H9 (cell line): ENCODE measurements around the gene EOGT. TPM values are rescaled to one million over a fixed set of nuclear protein-coding genes. Genes with fewer than 3 reads are reported as not detected.

Experiments used
- DNase-seq: peaks from one replicate; pipeline ENCODE4 v3.0.0-alpha.2; 2017
- H2AFZ ChIP-seq: one replicate; pipeline ENCODE4 v1.6.1; 2013; ENCODE audit warnings: mild to moderate bottlenecking, low read length, control low read depth, moderate library complexity
- H2AK5ac ChIP-seq: 2 replicates; pipeline ENCODE4 v1.6.1; 2013; ENCODE audit warnings: low read length, control low read depth, mixed read lengths; ENCODE audit not compliant: insufficient read length
- H2BK120ac ChIP-seq: one replicate; pipeline ENCODE4 v1.6.1; 2013; ENCODE audit warnings: low read depth, mild to moderate bottlenecking, low read length, control low read depth, inconsistent platforms; ENCODE audit not compliant: poor library complexity, severe bottlenecking
- H2BK12ac ChIP-seq: 2 replicates; pipeline ENCODE4 v1.6.1; 2013; ENCODE audit warnings: low read length, control low read depth, mixed read lengths, low read depth; ENCODE audit not compliant: insufficient read length
- H2BK15ac ChIP-seq: 2 replicates; pipeline ENCODE4 v1.6.1; 2013; ENCODE audit warnings: low read depth, low read length, control low read depth
- H2BK20ac ChIP-seq: one replicate; pipeline ENCODE4 v1.6.1; 2013; ENCODE audit warnings: low read depth, mild to moderate bottlenecking, low read length, control low read depth, inconsistent platforms; ENCODE audit not compliant: poor library complexity, severe bottlenecking
- H2BK5ac ChIP-seq: 2 replicates; pipeline ENCODE4 v1.6.1; 2013; ENCODE audit warnings: low read length, control low read depth, mixed read lengths; ENCODE audit not compliant: insufficient read length
- H3K14ac ChIP-seq: 2 replicates; pipeline ENCODE4 v1.6.1; 2013; ENCODE audit warnings: low read length, control low read depth; ENCODE audit not compliant: insufficient read depth
- H3K18ac ChIP-seq: 2 replicates; pipeline ENCODE4 v1.6.1; 2013; ENCODE audit warnings: low read depth, mild to moderate bottlenecking, mixed read lengths, low read length, control low read depth; ENCODE audit not compliant: insufficient read length
- H3K23ac ChIP-seq: 2 replicates; pipeline ENCODE4 v1.6.1; 2013; ENCODE audit warnings: low read length, control low read depth, mixed read lengths, low read depth; ENCODE audit not compliant: insufficient read length
- H3K23me2 ChIP-seq: 2 replicates; pipeline ENCODE4 v1.6.1; 2013; ENCODE audit warnings: low read depth, mild to moderate bottlenecking, mixed read lengths, low read length, control low read depth; ENCODE audit not compliant: insufficient read length, poor library complexity, severe bottlenecking
- H3K27ac ChIP-seq: 2 replicates; pipeline ENCODE4 v1.5.1; 2013; ENCODE audit warnings: low read length, control low read depth, mixed read lengths, low read depth; ENCODE audit not compliant: insufficient read length
- H3K27me3 ChIP-seq: 2 replicates; pipeline ENCODE4 v1.6.1; 2013; ENCODE audit warnings: low read length, control low read depth, inconsistent platforms; ENCODE audit not compliant: insufficient read depth
- H3K4ac ChIP-seq: 2 replicates; pipeline ENCODE4 v1.6.1; 2013; ENCODE audit warnings: low read depth, mild to moderate bottlenecking, control low read depth, inconsistent platforms, low read length, moderate library complexity
- H3K4me1 ChIP-seq: 2 replicates; pipeline ENCODE4 v1.6.1; 2013; ENCODE audit warnings: low read length, control low read depth, inconsistent platforms; ENCODE audit not compliant: insufficient read depth
- H3K4me2 ChIP-seq: 2 replicates; pipeline ENCODE4 v1.6.1; 2013; ENCODE audit warnings: low read length, control low read depth, mixed read lengths; ENCODE audit not compliant: insufficient read length, insufficient read depth
- H3K56ac ChIP-seq: 2 replicates; pipeline ENCODE4 v1.6.1; 2013; ENCODE audit warnings: low read depth, mild to moderate bottlenecking, mixed read lengths, low read length, control low read depth; ENCODE audit not compliant: insufficient read length
- H3K79me1 ChIP-seq: 2 replicates; pipeline ENCODE4 v1.6.1; 2013; ENCODE audit warnings: low read depth, mild to moderate bottlenecking, moderate library complexity, low read length, control low read depth, inconsistent platforms; ENCODE audit not compliant: insufficient read depth, poor library complexity, severe bottlenecking
- H3K79me2 ChIP-seq: 2 replicates; pipeline ENCODE4 v1.6.1; 2013; ENCODE audit warnings: low read length, control low read depth, inconsistent platforms; ENCODE audit not compliant: insufficient read depth
- H3K9ac ChIP-seq: 2 replicates; pipeline ENCODE4 v1.6.1; 2013; ENCODE audit warnings: low read length, control low read depth, mixed read lengths; ENCODE audit not compliant: insufficient read length; ENCODE audit errors: extremely low read depth
- H3K9me3 ChIP-seq: one replicate; pipeline ENCODE4 v1.6.1; 2013; ENCODE audit warnings: low read depth, low read length, inconsistent platforms; ENCODE audit not compliant: control insufficient read depth
- H3T11ph ChIP-seq: one replicate; pipeline ENCODE4 v1.6.1; 2013; ENCODE audit warnings: mild to moderate bottlenecking, low read length, control low read depth, inconsistent platforms
- H4K20me1 ChIP-seq: one replicate; pipeline ENCODE4 v1.6.1; 2013; ENCODE audit not compliant: control insufficient read depth, insufficient read length, insufficient read depth
- H4K5ac ChIP-seq: 2 replicates; pipeline ENCODE4 v1.6.1; 2013; ENCODE audit warnings: low read depth, mild to moderate bottlenecking, mixed read lengths, low read length, control low read depth; ENCODE audit not compliant: insufficient read length
- H4K8ac ChIP-seq: replicated peaks from 2 replicates; pipeline ENCODE4 v1.6.1; 2013; ENCODE audit warnings: low read length, control low read depth, mixed read lengths, low read depth; ENCODE audit not compliant: insufficient read length
- H4K91ac ChIP-seq: 2 replicates; pipeline ENCODE4 v1.6.1; 2013; ENCODE audit warnings: low read depth, mild to moderate bottlenecking, moderate library complexity, mixed read lengths, low read length, control low read depth; ENCODE audit not compliant: insufficient read length
- H3K27ac Mint-ChIP-seq, 3 experiments: 2 replicates in 2 of 3; 3 replicates in 1 of 3; pipeline ENCODE4 v1.8.0; 2020 to 2021; ENCODE audit warnings: mixed read lengths in 3 of 3, mild to moderate bottlenecking in 1 of 3, moderate library complexity in 1 of 3
- H3K27me3 Mint-ChIP-seq: 2 replicates; pipeline ENCODE4 v1.8.0; 2021; ENCODE audit warnings: low read depth, mild to moderate bottlenecking, moderate library complexity, mixed read lengths
- H3K36me3 Mint-ChIP-seq, 3 experiments: 2 replicates in 2 of 3; 3 replicates in 1 of 3; pipeline ENCODE4 v1.8.0; 2020 to 2021; ENCODE audit warnings: low read depth in 3 of 3, mixed read lengths in 3 of 3; ENCODE audit not compliant: insufficient read depth in 1 of 3
- H3K4me1 Mint-ChIP-seq, 2 experiments: 2 replicates each; pipeline ENCODE4 v1.8.0; 2020; ENCODE audit warnings: mixed read lengths in 2 of 2
- H3K4me3 Mint-ChIP-seq, 2 experiments: 2 replicates in 1 of 2; 3 replicates in 1 of 2; pipeline ENCODE4 v1.8.0; 2020 to 2021; ENCODE audit warnings: mild to moderate bottlenecking in 2 of 2, mixed read lengths in 2 of 2, moderate library complexity in 1 of 2
- H3K9me3 Mint-ChIP-seq, 2 experiments: 2 replicates in 1 of 2; 3 replicates in 1 of 2; pipeline ENCODE4 v1.8.0; 2020; ENCODE audit warnings: mild to moderate bottlenecking in 2 of 2, mixed read lengths in 2 of 2, moderate library complexity in 1 of 2
- WGBS: extraction: QIAGEN DNeasy Blood & Tissue Kit; methylation state at CpG from one replicate; pipeline ENCODE4 v1.1.7; 2013; ENCODE audit warnings: missing lambda C conversion rate, low lambda C conversion rate, mixed read lengths; ENCODE audit not compliant: insufficient read length; ENCODE audit errors: extremely low coverage; 5-methylcytosine and 5-hydroxymethylcytosine counted together
- total RNA-seq: library from RNA; stranded (reverse); gene quantifications from 2 replicates; pipeline ENCODE4 v1.2.1, GENCODE V29; 2021
- TF ChIP-seq, protein P1 (sequence below): fragments of 200-600 bp; sonication (generic); conservative IDR thresholded peaks from 3 replicates; pipeline ENCODE4 v1.8.0; 2021; ENCODE audit warnings: antibody characterized with exemption, mild to moderate bottlenecking

Gene EOGT
- total RNA-seq, 1 experiment from 2014 or later: 30.5 TPM

DNA sequence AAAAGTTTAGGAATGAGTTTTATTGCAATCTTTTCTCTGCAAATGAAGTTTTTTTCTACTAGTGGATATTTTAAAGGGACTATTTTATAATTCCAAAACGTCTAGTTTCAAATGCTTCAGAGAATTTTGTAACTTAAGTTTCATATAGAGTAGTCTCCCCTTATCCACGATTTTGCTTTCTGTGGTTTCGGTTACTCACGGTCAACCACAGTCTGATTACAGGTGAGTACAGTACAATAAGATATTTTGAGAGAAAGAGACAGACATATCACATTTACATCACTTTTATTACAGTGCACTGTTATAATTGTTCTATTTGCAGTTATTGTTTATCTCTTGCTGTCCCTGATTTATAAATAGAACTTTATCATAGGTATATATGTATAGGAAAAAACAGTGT, 7.4 kb upstream of the EOGT start:
- Histone ChIP-seq H3T11ph (no peak overlapping the region), H3K4me1 (no peaks in the 10 kb centered on the region), H4K8ac (no peak overlapping the region), H4K5ac (no peak overlapping the region), H2BK120ac (no peak overlapping the region), H3K18ac (no peak overlapping the region), H3K23me2 (no peaks in the 10 kb centered on the region), H2BK12ac (no peak overlapping the region), H2BK20ac (no peak overlapping the region), H2BK5ac (no peak overlapping the region), H3K79me2 (no peaks in the 10 kb centered on the region), H3K14ac (no peak overlapping the region), H2BK15ac (no peak overlapping the region), H4K91ac (no peak overlapping the region), H3K27me3 (no peaks in the 10 kb centered on the region), H3K9ac (no peak overlapping the region), H3K27ac (no peak overlapping the region), H3K9me3 (no peaks in the 10 kb centered on the region), H3K56ac (no peak overlapping the region), H4K20me1 (no peaks in the 10 kb centered on the region), H3K23ac (no peak overlapping the region), H2AFZ (no peak overlapping the region), H3K4ac (no peak overlapping the region), H3K79me1 (no peaks in the 10 kb centered on the region), H2AK5ac (no peak overlapping the region), H3K4me2 (no peak overlapping the region)
- TF ChIP-seq, protein P1, sequence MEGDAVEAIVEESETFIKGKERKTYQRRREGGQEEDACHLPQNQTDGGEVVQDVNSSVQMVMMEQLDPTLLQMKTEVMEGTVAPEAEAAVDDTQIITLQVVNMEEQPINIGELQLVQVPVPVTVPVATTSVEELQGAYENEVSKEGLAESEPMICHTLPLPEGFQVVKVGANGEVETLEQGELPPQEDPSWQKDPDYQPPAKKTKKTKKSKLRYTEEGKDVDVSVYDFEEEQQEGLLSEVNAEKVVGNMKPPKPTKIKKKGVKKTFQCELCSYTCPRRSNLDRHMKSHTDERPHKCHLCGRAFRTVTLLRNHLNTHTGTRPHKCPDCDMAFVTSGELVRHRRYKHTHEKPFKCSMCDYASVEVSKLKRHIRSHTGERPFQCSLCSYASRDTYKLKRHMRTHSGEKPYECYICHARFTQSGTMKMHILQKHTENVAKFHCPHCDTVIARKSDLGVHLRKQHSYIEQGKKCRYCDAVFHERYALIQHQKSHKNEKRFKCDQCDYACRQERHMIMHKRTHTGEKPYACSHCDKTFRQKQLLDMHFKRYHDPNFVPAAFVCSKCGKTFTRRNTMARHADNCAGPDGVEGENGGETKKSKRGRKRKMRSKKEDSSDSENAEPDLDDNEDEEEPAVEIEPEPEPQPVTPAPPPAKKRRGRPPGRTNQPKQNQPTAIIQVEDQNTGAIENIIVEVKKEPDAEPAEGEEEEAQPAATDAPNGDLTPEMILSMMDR: no peak
- H3K27ac Mint-ChIP-seq: no peak overlapping the region
- 0 out of 5 replicates have a peak, but pooled peaks cover 0 to 3% of the 10 kb centered on the region in 2 experiments for H3K9me3 Mint-ChIP-seq
- no peak for DNase-seq
- H3K4me1 Mint-ChIP-seq: no peaks in the 10 kb centered on the region
- H3K36me3 Mint-ChIP-seq: peaks cover 4 to 17% (median 12%) of the 10 kb centered on the region in 3 experiments; a peak in 6 of 7 replicates
- no peaks in the 10 kb centered on the region for H3K27me3 Mint-ChIP-seq
- no peak overlapping the region for H3K4me3 Mint-ChIP-seq
- no CpG with 5 or more reads among the region's 4 CpGs for WGBS
